ENCODE data around the gene MAP3K7CL. TPM values are rescaled to one million over a fixed set of nuclear protein-coding genes. Genes with fewer than 3 reads are reported as not detected.

The MAP3K7CL gene
- total RNA-seq, 1 donor from 2014 or later: 11.4 TPM

- no peak for DNase-seq
- Mint-ChIP-seq H3K9me3 (no peaks in the 10 kb centered on the region), H3K4me1 (peaks cover 4% of the 10 kb centered on the region), H3K27me3 (no peaks in the 10 kb centered on the region), H3K27ac (no peak overlapping the region), H3K36me3 (ENCODE audit: low read depth) (no peaks in the 10 kb centered on the region), H3K4me3 (no peak overlapping the region)
- no peak for ATAC-seq (ENCODE audit: low read depth)
- intact Hi-C loops (cut with micrococcal nuclease): no loop called here
- ChIA-PET POLR2A (interaction anchor here (1.0 kb wide), 1 partner anchor 109 kb away, joined by 3 read pairs; the partner anchor contains the start of gene BACH1), CTCF (interaction anchor here (1.5 kb wide), 1 partner anchor 183 kb away, joined by 3 read pairs; no protein-coding TSS in a partner anchor)
- TF ChIP-seq, protein P1, sequence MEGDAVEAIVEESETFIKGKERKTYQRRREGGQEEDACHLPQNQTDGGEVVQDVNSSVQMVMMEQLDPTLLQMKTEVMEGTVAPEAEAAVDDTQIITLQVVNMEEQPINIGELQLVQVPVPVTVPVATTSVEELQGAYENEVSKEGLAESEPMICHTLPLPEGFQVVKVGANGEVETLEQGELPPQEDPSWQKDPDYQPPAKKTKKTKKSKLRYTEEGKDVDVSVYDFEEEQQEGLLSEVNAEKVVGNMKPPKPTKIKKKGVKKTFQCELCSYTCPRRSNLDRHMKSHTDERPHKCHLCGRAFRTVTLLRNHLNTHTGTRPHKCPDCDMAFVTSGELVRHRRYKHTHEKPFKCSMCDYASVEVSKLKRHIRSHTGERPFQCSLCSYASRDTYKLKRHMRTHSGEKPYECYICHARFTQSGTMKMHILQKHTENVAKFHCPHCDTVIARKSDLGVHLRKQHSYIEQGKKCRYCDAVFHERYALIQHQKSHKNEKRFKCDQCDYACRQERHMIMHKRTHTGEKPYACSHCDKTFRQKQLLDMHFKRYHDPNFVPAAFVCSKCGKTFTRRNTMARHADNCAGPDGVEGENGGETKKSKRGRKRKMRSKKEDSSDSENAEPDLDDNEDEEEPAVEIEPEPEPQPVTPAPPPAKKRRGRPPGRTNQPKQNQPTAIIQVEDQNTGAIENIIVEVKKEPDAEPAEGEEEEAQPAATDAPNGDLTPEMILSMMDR (IDR thresholded peaks at IDR 0.05): no peak
Observed at GRCh38 chr21:29189353-29189752, 58.9 kb downstream of the MAP3K7CL start.

DNA sequence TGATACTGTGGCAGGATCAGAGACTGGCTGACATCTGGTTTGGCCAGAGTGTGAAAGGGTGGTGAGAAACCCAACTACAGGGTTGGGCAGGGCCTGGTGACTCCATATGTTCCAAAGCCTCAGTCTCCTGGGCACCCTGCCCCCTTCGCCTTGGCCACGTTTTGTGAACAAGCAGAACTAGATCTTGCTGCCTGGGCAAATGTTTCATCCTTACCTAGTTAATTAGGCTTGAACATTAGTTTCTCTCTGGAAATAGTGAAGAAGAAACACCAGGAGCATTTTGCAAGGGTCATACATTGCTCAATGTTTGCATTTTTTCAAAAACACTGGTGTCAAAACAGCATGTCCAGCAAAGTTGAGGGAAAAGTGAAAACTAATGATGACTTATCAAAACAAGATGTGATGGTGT, 60.5 kb downstream of the MAP3K7CL start:
- ATAC-seq (ENCODE audit: low read depth): no peak
- ChIA-PET POLR2A (no interaction called here), CTCF (no interaction called here)
- H3K36me3 Mint-ChIP-seq (ENCODE audit: low read depth): no peaks in the 10 kb centered on the region
- no peak for DNase-seq
- no peak overlapping the region for H3K4me3 Mint-ChIP-seq
- no peak overlapping the region for H3K27ac Mint-ChIP-seq
- peaks cover 20% of the 10 kb centered on the region for H3K4me1 Mint-ChIP-seq
- intact Hi-C loops (cut with micrococcal nuclease): no loop called here
- TF ChIP-seq, protein P1 (IDR thresholded peaks at IDR 0.05): no peak
- H3K9me3 Mint-ChIP-seq: no peaks in the 10 kb centered on the region
- no peaks in the 10 kb centered on the region for H3K27me3 Mint-ChIP-seq

- TF ChIP-seq, protein P1 (IDR thresholded peaks at IDR 0.05): no peak
- peaks cover 7% of the 10 kb centered on the region for H3K9me3 Mint-ChIP-seq
- H3K4me1 Mint-ChIP-seq: peaks cover 40% of the 10 kb centered on the region
- peaks cover 7% of the 10 kb centered on the region for H3K36me3 Mint-ChIP-seq (ENCODE audit: low read depth)
- DNase-seq (no peak), ATAC-seq (ENCODE audit: low read depth) (no peak)
- ChIA-PET POLR2A (interaction anchor here (0.6 to 1.2 kb wide), 2 partner anchors 101 to 105 kb away, joined by 4 to 5 read pairs; partner anchors contain the start of gene BACH1), CTCF (no interaction called here)
- no peak overlapping the region for H3K27ac Mint-ChIP-seq
- H3K27me3 Mint-ChIP-seq: no peaks in the 10 kb centered on the region
- intact Hi-C loops (cut with micrococcal nuclease): no loop called here
- peak overlapping the region; percentile 64 for H3K4me3 Mint-ChIP-seq
Observed at GRCh38 chr21:29193072-29193471, 62.6 kb downstream of the MAP3K7CL start.

- Mint-ChIP-seq H3K4me1 (peaks cover 40% of the 10 kb centered on the region), H3K4me3 (peak overlapping the region; percentile 64), H3K27me3 (no peaks in the 10 kb centered on the region), H3K36me3 (ENCODE audit: low read depth) (peaks cover 9% of the 10 kb centered on the region), H3K9me3 (peaks cover 8% of the 10 kb centered on the region), H3K27ac (no peak overlapping the region)
- no peak for ATAC-seq (ENCODE audit: low read depth)
- TF ChIP-seq, protein P1 (IDR thresholded peaks at IDR 0.05): no peak
- intact Hi-C loops (cut with micrococcal nuclease): loop anchor here (2.0 kb wide), 1 partner anchor 17 kb away; no protein-coding TSS in a partner anchor
- DNase-seq: no peak
- CTCF ChIA-PET: no interaction called here
- POLR2A ChIA-PET: interaction anchor here (0.7 kb wide), 1 partner anchor 107 kb away, joined by 3 read pairs; no protein-coding TSS in a partner anchor
Observed at GRCh38 chr21:29193901-29194300, 63.5 kb downstream of the MAP3K7CL start.

GRCh38 chr21:29194342-29194741, 63.9 kb downstream of the MAP3K7CL start:
- Mint-ChIP-seq H3K27me3 (no peaks in the 10 kb centered on the region), H3K4me3 (peak overlapping the region; percentile 57), H3K9me3 (peaks cover 12% of the 10 kb centered on the region), H3K36me3 (ENCODE audit: low read depth) (peaks cover 12% of the 10 kb centered on the region), H3K4me1 (peaks cover 40% of the 10 kb centered on the region), H3K27ac (peak overlapping the region; percentile 66)
- intact Hi-C loops (cut with micrococcal nuclease): loop anchor here (2.0 kb wide), 1 partner anchor 18 kb away; no protein-coding TSS in a partner anchor
- ChIA-PET CTCF (interaction anchor here (0.9 kb wide), 1 partner anchor 110 kb away, joined by 3 read pairs; no protein-coding TSS in a partner anchor), POLR2A (interaction anchor here (0.7 to 1.4 kb wide), 3 partner anchors 94 to 107 kb away, joined by 3 to 4 read pairs (median 3); no protein-coding TSS in a partner anchor)
- DNase-seq (no peak), ATAC-seq (ENCODE audit: low read depth) (no peak)
- TF ChIP-seq, protein P1 (IDR thresholded peaks at IDR 0.05): no peak
